HCT116 (cell line): ENCODE measurements around the gene ISCA1. TPM values are rescaled to one million over a fixed set of nuclear protein-coding genes. Genes with fewer than 3 reads are reported as not detected.

Experiments
- ATAC-seq: fragments of 200-7000 bp; cut with Tn5 transposase; 2 replicates; pipeline ENCODE4 v1.9.1; 2020; ENCODE audit warnings: mild to moderate bottlenecking, moderate library complexity
- BruUV-seq: library from RNA; stranded (reverse); fragments of 400-500 nt; replicated peaks from 2 replicates; lab custom pipeline; 2021; lab: Mats Ljungman, UMichigan
- CTCF ChIA-PET: fragments of 300-600 bp; sonication (Branson Sonifier 250); formaldehyde crosslinking; loops from one replicate; lab custom pipeline; 2021; ENCODE audit warnings: antibody characterized with exemption; lab: Charles Lee
- POLR2A ChIA-PET: fragments of 300-600, 350-600 bp; sonication (Branson Sonifier 250); formaldehyde crosslinking; loops from one replicate; lab custom pipeline; 2021; ENCODE audit warnings: antibody characterized with exemption; lab: Charles Lee
- RAD21 ChIA-PET, 2 experiments: fragments of 300-600 bp; sonication (Branson Sonifier 250); formaldehyde crosslinking; loops; one replicate each; lab custom pipeline; 2023; ENCODE audit warnings: low total read pairs in 2 of 2; ENCODE audit not compliant: uncharacterized antibody in 2 of 2, unreplicated experiment in 2 of 2, low non-redundant PET in 1 of 2; lab: Charles Lee
- DNase-seq: peaks from one replicate; pipeline ENCODE4 v3.0.0-alpha.2; 2010; ENCODE audit warnings: low read depth, low spot score
- H2AFZ ChIP-seq: fragments of 200-600 bp; shearing (Covaris generic), sonication (generic); 2 replicates; pipeline ENCODE4 v1.6.1; 2017; ENCODE audit warnings: low read depth, mixed run types, mixed read lengths, antibody characterized with exemption, low read length; ENCODE audit not compliant: poor library complexity, severe bottlenecking
- H3K27ac ChIP-seq: 2 replicates; pipeline ENCODE4 v1.5.1; 2012; ENCODE audit warnings: low read depth, low read length
- H3K27me3 ChIP-seq: fragments of 200-600 bp; sonication (generic); 2 replicates; pipeline ENCODE4 v1.6.1; 2016; ENCODE audit warnings: mixed run types, low read length, mixed read lengths; ENCODE audit not compliant: insufficient read depth
- H3K36me3 ChIP-seq, 2 experiments: fragments of 200-500 bp in 1 of 2; fragments of 200-600 bp in 1 of 2; sonication (Bioruptor generic) in 1 of 2; sonication (generic) in 1 of 2; 2 replicates each; pipeline versions ENCODE4 v1.5.1 to v1.6.1; 2014 to 2016; ENCODE audit warnings: low read length in 2 of 2, inconsistent platforms in 1 of 2, mixed read lengths in 1 of 2, mixed run types in 1 of 2; ENCODE audit not compliant: insufficient read depth in 2 of 2, control insufficient read depth in 1 of 2
- H3K4me1 ChIP-seq, 2 experiments: fragments of 200-600 bp in 1 of 2; sonication (generic) in 1 of 2; 2 replicates each; pipeline versions ENCODE4 v1.5.1 to v1.6.1; 2012 to 2017; ENCODE audit warnings: low read length in 2 of 2, inconsistent platforms in 1 of 2, mild to moderate bottlenecking in 1 of 2, mixed read lengths in 1 of 2, mixed run types in 1 of 2, moderate library complexity in 1 of 2; ENCODE audit not compliant: insufficient read depth in 2 of 2, control insufficient read depth in 1 of 2
- H3K4me2 ChIP-seq: fragments of 200-600 bp; sonication (generic); 2 replicates; pipeline ENCODE4 v1.6.1; 2017; ENCODE audit warnings: mixed run types, low read length, mixed read lengths
- H3K4me3 ChIP-seq, 2 experiments: fragments of 200-600 bp in 1 of 2; sonication (generic) in 1 of 2; replicated peaks in 1 of 2; 2 replicates each; pipeline ENCODE4 v1.5.1; 2011 to 2016; ENCODE audit warnings: low read length in 2 of 2, control low read depth in 1 of 2, low read depth in 1 of 2, mild to moderate bottlenecking in 1 of 2, mixed read lengths in 1 of 2, mixed run types in 1 of 2
- H3K79me2 ChIP-seq: fragments of 200-600 bp; sonication (generic); 2 replicates; pipeline ENCODE4 v1.6.1; 2017; ENCODE audit warnings: mild to moderate bottlenecking, mixed run types, low read length, moderate library complexity, mixed read lengths; ENCODE audit not compliant: insufficient read depth
- H3K9ac ChIP-seq: fragments of 200-600 bp; sonication (generic); 2 replicates; pipeline ENCODE4 v1.6.1; 2016; ENCODE audit warnings: low read length, mixed read lengths
- H3K9me2 ChIP-seq: fragments of 200-600 bp; sonication (generic), shearing (Covaris generic); 2 replicates; pipeline ENCODE4 v1.6.1; 2017; ENCODE audit warnings: mixed run types, mild to moderate bottlenecking, moderate library complexity; ENCODE audit not compliant: insufficient read depth
- H3K9me3 ChIP-seq, 2 experiments: fragments of 200-500 bp in 1 of 2; fragments of 200-600 bp in 1 of 2; sonication (Bioruptor generic) in 1 of 2; sonication (generic) in 1 of 2; 2 replicates each; pipeline ENCODE4 v1.6.1; 2014 to 2017; ENCODE audit warnings: low read length in 2 of 2, mixed read lengths in 2 of 2, inconsistent platforms in 1 of 2, low read depth in 1 of 2, mild to moderate bottlenecking in 1 of 2, mixed run types in 1 of 2, moderate library complexity in 1 of 2; ENCODE audit not compliant: control insufficient read depth in 1 of 2, insufficient read depth in 1 of 2
- H4K20me1 ChIP-seq: fragments of 200-600 bp; sonication (generic), shearing (Covaris generic); 2 replicates; pipeline ENCODE4 v1.6.1; 2017; ENCODE audit warnings: mixed run types, mild to moderate bottlenecking, moderate library complexity; ENCODE audit not compliant: insufficient read depth
- ATF3 ChIP-seq: IDR thresholded peaks from 2 replicates; pipeline ENCODE4 v1.6.1; 2012
- CBX3 ChIP-seq: IDR thresholded peaks from 2 replicates; pipeline ENCODE4 v1.6.1; 2012; ENCODE audit warnings: low read depth
- CEBPB ChIP-seq: IDR thresholded peaks from 2 replicates; pipeline ENCODE4 v1.6.1; 2012; ENCODE audit warnings: low read depth
- CTCF ChIP-seq, 3 experiments: fragments of 200-600 bp in 1 of 3; sonication (generic) in 1 of 3; IDR thresholded peaks in 2 of 3; conservative IDR thresholded peaks in 1 of 3; 2 replicates each; pipeline ENCODE4 v1.5.1; 2012 to 2017; ENCODE audit warnings: low read depth in 2 of 3, low read length in 2 of 3, antibody characterized with exemption in 1 of 3, borderline replicate concordance in 1 of 3, control low read depth in 1 of 3, mild to moderate bottlenecking in 1 of 3, mixed read lengths in 1 of 3, mixed run types in 1 of 3, moderate library complexity in 1 of 3; ENCODE audit not compliant: insufficient read depth in 1 of 3
- FOSL1 ChIP-seq: IDR thresholded peaks from 2 replicates; pipeline ENCODE4 v1.6.1; 2012; ENCODE audit warnings: low read depth
- JUND ChIP-seq: IDR thresholded peaks from 2 replicates; pipeline ENCODE4 v1.6.1; 2012
- MAX ChIP-seq: IDR thresholded peaks from 2 replicates; pipeline ENCODE4 v1.6.1; 2012
- POLR2A ChIP-seq: IDR thresholded peaks from 2 replicates; pipeline ENCODE4 v1.7.0; 2011; ENCODE audit warnings: borderline replicate concordance; ENCODE audit not compliant: insufficient read depth, insufficient read length; ENCODE audit errors: extremely low read depth
- REST ChIP-seq: IDR thresholded peaks from 2 replicates; pipeline ENCODE4 v1.6.1; 2012; ENCODE audit warnings: low read depth
- TCF7L2 ChIP-seq: IDR thresholded peaks from 2 replicates; pipeline ENCODE4 v1.7.0; 2011; ENCODE audit warnings: borderline replicate concordance, inconsistent platforms; ENCODE audit not compliant: insufficient read depth, insufficient read length; ENCODE audit errors: extremely low read depth
- intact Hi-C: fragments of 100-400 bp; cut with micrococcal nuclease; formaldehyde crosslinking; loops from 2 replicates; pipeline ENCODE4 v1.10.0; 2022
- total RNA-seq: library from RNA; stranded (reverse); gene quantifications from one replicate; pipeline ENCODE4 v1.2.1, GENCODE V29; 2021; ENCODE audit not compliant: unreplicated experiment

ISCA1 gene
- total RNA-seq, 1 experiment from 2014 or later = 25.7 TPM

- RAD21 ChIA-PET = no interaction called here
- H3K4me1 ChIP-seq = no peaks in the 10 kb centered on the region
- DNase-seq = no peak
- H4K20me1 ChIP-seq = no peaks in the 10 kb centered on the region
- no peak overlapping the region for H2AFZ ChIP-seq
- intact Hi-C loops = no loop called here
- no peak overlapping the region for H3K4me3 ChIP-seq
- H3K9me2 ChIP-seq = no peaks in the 10 kb centered on the region
- H3K4me2 ChIP-seq = no peak overlapping the region
- H3K9me3 ChIP-seq = no peaks in the 10 kb centered on the region
- no peaks in the 10 kb centered on the region for H3K27me3 ChIP-seq
- CTCF ChIA-PET = no interaction called here
- no peak for TF ChIP-seq REST
- no peak for TF ChIP-seq CTCF (IDR thresholded peaks at IDR 0.05 in 2 of 3, conservative IDR thresholded peaks at IDR 0.05 in 1 of 3; ENCODE audit: borderline replicate concordance in 1 of 3, insufficient read depth in 1 of 3, low read depth in 2 of 3, low read length in 2 of 3)
- no peak for TF ChIP-seq POLR2A
- TF ChIP-seq CBX3 = no peak
- no peak for TF ChIP-seq JUND
- no peak for TF ChIP-seq TCF7L2
- TF ChIP-seq ATF3 = no peak
- TF ChIP-seq CEBPB = no peak
- TF ChIP-seq MAX = no peak
- TF ChIP-seq FOSL1 = no peak
- TF ChIP-seq, all 23 proteins: peak for 0
- no peak overlapping the region for H3K27ac ChIP-seq
- no peaks in the 10 kb centered on the region for H3K79me2 ChIP-seq
- H3K9ac ChIP-seq = no peak overlapping the region
- no peaks in the 10 kb centered on the region for H3K36me3 ChIP-seq
- no peak for ATAC-seq
- BruUV-seq = no TSS peak
- POLR2A ChIA-PET = no interaction called here
Observed at GRCh38 chr9:86222667-86223066, 59.7 kb downstream of the ISCA1 start.
